HG02642 (cell line): ENCODE measurements around the gene PYGB.

ENCODE experiments used
- ATAC-seq: cut with Tn5 transposase; IDR thresholded peaks from one replicate; pipeline ENCODE4 v1.9.1; 2021; ENCODE audit warnings: mild to moderate bottlenecking; ENCODE audit not compliant: unreplicated experiment, poor library complexity

The PYGB gene

GRCh38 chr20:25246182-25246999, 1.5 kb upstream of the PYGB start:
- ATAC-seq = peak; percentile 27

DNA sequence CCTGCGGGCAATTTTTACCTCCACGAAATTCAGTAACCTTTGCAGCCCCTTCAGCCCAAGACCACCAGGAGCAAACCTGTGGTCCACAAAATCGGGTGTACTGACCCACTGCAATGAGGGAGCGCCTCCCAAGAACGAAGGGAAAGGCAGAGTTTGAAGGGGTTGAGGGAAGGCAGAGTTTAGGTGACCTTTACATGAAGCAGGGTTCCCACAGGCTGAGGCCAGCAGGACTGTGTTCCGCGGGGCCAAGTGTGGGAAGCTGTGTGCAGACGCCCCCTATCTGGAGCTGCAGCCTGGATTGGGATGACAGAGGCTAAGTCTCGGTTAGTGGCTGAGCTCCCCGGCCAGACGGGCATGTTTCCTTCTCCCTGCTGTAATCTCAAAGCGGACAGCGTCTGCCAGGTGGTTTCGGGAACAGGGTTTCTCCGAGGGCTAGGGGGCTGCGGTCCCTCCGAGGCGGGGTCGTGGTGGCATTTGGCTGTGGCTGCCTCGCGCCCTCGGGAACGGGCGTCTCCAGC, 826 bp upstream of the PYGB start:
- ATAC-seq = peak; percentile 1

DNA sequence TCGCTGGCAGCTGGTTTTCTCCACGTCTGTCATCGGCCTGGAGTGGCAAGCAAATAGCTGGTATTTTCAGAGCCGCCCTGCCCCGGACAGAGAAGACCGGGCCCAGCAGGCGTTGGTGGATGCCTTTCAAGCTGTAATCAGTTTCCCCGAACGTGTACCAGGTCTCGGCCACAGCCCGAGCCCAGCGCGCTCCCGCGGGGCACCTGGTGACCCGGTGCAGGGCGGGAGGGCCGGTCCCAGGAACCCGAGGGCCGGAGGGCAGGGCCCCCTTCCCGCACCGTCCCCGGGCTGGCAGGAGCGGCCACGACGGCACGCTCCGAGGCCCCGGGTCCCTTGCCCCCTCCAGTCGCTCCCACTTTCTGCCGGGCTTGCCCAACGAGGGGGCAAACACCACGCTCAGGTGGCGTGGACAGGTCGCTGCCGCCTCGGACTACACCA, 348 bp upstream of the PYGB start:
- peak; percentile 35 for ATAC-seq

- ATAC-seq = peak; percentile 1
Observed at GRCh38 chr20:25248786-25249172, 894 bp downstream of the PYGB start.

DNA sequence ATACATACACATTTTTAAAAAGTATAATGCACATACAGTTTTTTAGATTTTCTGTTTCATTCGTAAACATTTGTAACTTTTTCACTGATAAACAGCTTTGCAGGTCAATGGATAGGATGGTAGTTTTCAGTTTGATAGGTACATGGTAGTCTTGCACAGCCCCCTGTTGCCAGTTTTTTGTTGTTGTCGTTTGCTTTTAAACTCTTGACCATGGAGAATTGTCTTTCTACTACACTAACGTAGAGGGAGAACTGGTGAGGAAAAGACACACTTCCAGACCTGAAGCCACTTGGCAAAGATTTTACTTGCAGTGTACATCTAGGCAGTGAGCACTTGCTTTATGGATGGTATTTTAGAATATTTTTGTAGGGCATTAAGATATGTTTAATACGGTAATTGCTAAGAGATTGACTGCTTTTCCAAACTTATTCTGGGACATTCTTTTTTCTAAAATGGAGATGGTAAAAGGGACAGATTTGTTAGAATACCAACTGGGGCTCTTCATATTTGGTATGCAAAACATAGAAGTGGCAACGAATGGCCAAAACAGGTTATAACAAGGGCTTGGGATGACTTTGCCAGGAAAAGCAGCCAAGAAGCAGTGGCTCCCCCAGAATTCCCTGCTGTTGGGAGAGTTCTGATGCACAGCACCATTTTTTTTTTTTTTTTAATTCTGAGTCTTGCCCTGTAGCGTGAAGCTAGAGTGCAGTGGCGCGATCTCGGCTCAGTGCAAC, 1.5 kb downstream of the PYGB start:
- ATAC-seq = no peak

DNA sequence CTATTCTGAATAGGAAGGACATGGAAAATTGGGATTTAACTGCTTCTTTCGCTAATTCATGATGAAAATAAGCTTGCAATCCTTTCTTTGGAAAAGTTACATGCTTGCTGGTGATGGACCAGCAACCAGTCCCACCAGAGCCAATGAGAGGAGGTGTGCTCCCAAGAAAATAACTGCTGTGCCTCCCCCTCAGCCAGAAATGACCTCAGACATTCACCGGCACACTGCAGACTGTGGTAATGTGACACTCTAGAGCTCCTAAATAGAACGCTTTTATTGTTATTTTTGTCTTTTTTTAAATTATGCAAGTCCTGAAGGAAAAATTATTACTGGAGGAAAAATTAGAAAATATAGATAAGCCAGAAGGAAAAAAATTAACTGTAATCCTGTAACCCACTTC, 2.6 kb downstream of the PYGB start:
- no peak for ATAC-seq

- ATAC-seq = no peak
Observed at GRCh38 chr20:25251019-25251418, 3.1 kb downstream of the PYGB start.

GRCh38 chr20:25251558-25251957, 3.7 kb downstream of the PYGB start:
- ATAC-seq = no peak

GRCh38 chr20:25252230-25252651, 4.4 kb downstream of the PYGB start:
- ATAC-seq = no peak

- no peak for ATAC-seq
Observed at GRCh38 chr20:25252686-25253421, 5.0 kb downstream of the PYGB start.

DNA sequence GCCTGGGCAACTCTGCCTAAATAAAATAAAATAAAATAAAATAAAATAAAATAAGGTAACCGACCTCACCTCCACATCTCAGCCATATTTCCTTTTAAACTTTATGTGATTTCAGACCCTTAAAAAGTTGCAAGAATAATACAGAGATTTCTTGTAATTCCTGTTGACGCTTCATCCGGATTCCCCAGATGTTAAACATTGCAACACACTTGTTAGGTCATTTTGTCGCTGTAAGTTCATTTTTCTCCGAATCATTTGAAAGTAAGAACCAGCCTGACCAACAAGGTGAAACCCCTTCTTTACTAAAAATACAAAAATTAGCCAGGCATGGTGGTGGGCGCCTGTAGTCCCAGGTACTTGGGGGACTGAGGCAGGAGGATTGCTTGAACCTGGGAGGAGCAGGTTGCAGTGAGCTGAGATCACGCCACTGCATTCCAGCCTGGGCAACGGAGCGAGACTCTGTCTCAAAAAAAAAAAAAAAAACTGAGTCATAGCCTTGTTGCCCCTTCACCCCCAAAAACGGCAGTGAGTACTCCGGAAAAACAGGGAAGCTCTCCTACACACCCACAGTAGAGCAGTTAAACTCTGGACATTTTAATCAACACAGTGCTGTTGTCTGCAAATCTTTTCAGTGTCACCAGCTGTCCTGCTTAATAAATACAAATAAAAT, 5.9 kb downstream of the PYGB start:
- no peak for ATAC-seq

- ATAC-seq = no peak
Observed at GRCh38 chr20:25254571-25254970, 6.7 kb downstream of the PYGB start.

- no peak for ATAC-seq
Observed at GRCh38 chr20:25254986-25255680, 7.2 kb downstream of the PYGB start.

- ATAC-seq = no peak
Observed at GRCh38 chr20:25256226-25256859, 8.5 kb downstream of the PYGB start.

DNA sequence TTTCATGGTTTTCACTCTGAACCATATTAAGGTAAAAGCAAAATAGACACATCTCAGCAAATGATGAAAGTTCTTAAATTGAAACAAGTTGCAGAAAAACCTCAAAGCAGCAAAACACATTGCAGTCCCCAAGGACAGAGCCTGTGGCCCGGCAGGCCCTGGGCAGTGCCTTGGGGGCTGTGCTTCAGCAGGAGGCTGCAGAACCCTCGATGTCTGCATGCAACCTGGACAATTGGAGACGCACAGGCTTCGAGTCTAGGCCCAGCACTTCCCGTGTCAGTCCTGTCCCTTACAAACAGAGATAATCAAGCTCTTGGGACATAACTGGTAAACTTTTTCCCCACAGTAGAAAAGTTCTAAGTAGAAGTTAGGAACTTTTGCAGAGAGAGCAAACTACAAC, 9.2 kb downstream of the PYGB start:
- no peak for ATAC-seq

GRCh38 chr20:25257756-25258475, 10.0 kb downstream of the PYGB start:
- ATAC-seq = no peak

GRCh38 chr20:25258476-25258805, 10.6 kb downstream of the PYGB start:
- no peak for ATAC-seq

GRCh38 chr20:25258828-25259227, 10.9 kb downstream of the PYGB start:
- ATAC-seq = no peak

DNA sequence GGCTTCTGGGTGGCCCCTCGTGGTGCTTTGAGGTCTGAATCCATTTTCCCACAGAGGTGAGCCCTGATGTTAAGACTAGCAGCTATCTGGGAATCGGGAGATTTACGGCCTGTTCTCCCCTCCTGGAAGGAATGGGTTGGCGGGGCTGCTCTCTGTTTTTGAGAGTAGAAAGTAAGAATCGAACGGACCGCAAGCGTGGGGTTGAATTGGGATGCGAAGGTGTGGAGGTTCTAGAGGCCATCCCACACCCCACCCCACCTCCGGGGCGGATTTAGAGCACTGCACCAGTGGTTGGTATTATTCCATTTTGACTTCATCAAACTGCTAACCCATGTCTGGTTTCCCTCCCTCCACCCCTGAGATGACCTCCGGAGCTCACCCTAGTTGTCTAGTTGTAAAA, 11.5 kb downstream of the PYGB start:
- no peak for ATAC-seq
